ENCODE results near the gene RASA3.
"Not testable (repeated sequence)": the region's sequence is repeated elsewhere in the genome, so short reads cannot be mapped to it uniquely, and the experiment has no call there.

RASA3 gene

GRCh38 chr13:114141261-114141996 is 9.0 kb upstream of the RASA3 start:
- DNase-seq = no peak

- DNase-seq = peak; percentile 44
These were observed 8.5 kb upstream of the RASA3 start for GRCh38 chr13:114140906-114141250.

GRCh38 chr13:114140131-114140905 is 7.9 kb upstream of the RASA3 start:
- peak; percentile 52 for DNase-seq

- DNase-seq = no peak
These were observed 4.2 kb upstream of the RASA3 start for GRCh38 chr13:114136576-114136975.

GRCh38 chr13:114135731-114136171 is 3.3 kb upstream of the RASA3 start:
- no peak for DNase-seq

GRCh38 chr13:114134944-114135610 is 2.7 kb upstream of the RASA3 start:
- DNase-seq = no peak

GRCh38 chr13:114134111-114134943 is 1.9 kb upstream of the RASA3 start:
- DNase-seq = no peak

GRCh38 chr13:114133552-114133951 is 1.1 kb upstream of the RASA3 start:
- not testable (repeated sequence) for DNase-seq

GRCh38 chr13:114133126-114133525 is 703 bp upstream of the RASA3 start:
- not testable (repeated sequence) for DNase-seq

- peak; percentile 39 for DNase-seq
These were observed 622 bp downstream of the RASA3 start for GRCh38 chr13:114131583-114132418.

GRCh38 chr13:114130837-114131582 is 1.4 kb downstream of the RASA3 start:
- DNase-seq = peak; percentile 54

- no peak for DNase-seq
These were observed 2.1 kb downstream of the RASA3 start for GRCh38 chr13:114130131-114130836.

- DNase-seq = peak; percentile 44
These were observed 2.8 kb downstream of the RASA3 start for GRCh38 chr13:114129649-114130062.

GRCh38 chr13:114128624-114129522 is 3.5 kb downstream of the RASA3 start:
- peak; percentile 94 for DNase-seq

- DNase-seq = no peak
These were observed 4.1 kb downstream of the RASA3 start for GRCh38 chr13:114128348-114128623.

GRCh38 chr13:114127473-114128347 is 4.7 kb downstream of the RASA3 start:
- no peak for DNase-seq

- no peak for DNase-seq
These were observed 5.5 kb downstream of the RASA3 start for GRCh38 chr13:114126789-114127472.

GRCh38 chr13:114126086-114126485 is 6.3 kb downstream of the RASA3 start:
- not testable (repeated sequence) for DNase-seq

All from activated naive CD4-positive, alpha-beta T cell treated with Interleukin-2 at 50 U/mL for 16 hours (primary cell).